SK-N-SH (cell line): ENCODE results near the gene CETP. TPM values are rescaled to one million over a fixed set of nuclear protein-coding genes. Genes with fewer than 3 reads are reported as not detected.

Experiments
- CTCF ChIA-PET: fragments of 300-600, 350-600 bp; formaldehyde crosslinking; extraction: SDS; loops from one replicate; lab custom pipeline; 2021; lab: Yijun Ruan, JAX
- POLR2A ChIA-PET: fragments of 350-600 bp; sonication (Branson Sonifier 250); formaldehyde crosslinking; extraction: SDS; loops from one replicate; lab custom pipeline; 2020; ENCODE audit warnings: antibody characterized with exemption, inconsistent platforms; lab: Yijun Ruan, JAX
- DNase-seq: peaks from one replicate; pipeline ENCODE4 v3.0.0; 2012
- H2AFZ ChIP-seq: fragments of 200-600 bp; sonication (generic); 2 replicates; pipeline ENCODE4 v1.8.1; 2016; ENCODE audit warnings: antibody characterized with exemption, mild to moderate bottlenecking, low read depth
- H3F3A ChIP-seq: fragments of 200-600 bp; sonication (generic); replicated peaks from 2 replicates; pipeline ENCODE3; 2016; ENCODE audit warnings: antibody characterized with exemption, mild to moderate bottlenecking; ENCODE audit not compliant: insufficient read depth
- H3K27ac ChIP-seq, 2 experiments: fragments of 200-500 bp in 1 of 2; fragments of 200-600 bp in 1 of 2; sonication (Bioruptor generic) in 1 of 2; sonication (generic), shearing (Covaris generic) in 1 of 2; 2 replicates each; pipeline versions ENCODE4 v1.5.1 to v1.6.1; 2014 to 2016; ENCODE audit warnings: low read depth in 2 of 2, inconsistent platforms in 1 of 2, low read length in 1 of 2, mild to moderate bottlenecking in 1 of 2, mixed read lengths in 1 of 2
- H3K27me3 ChIP-seq: fragments of 200-600 bp; sonication (generic), shearing (Covaris generic); 2 replicates; pipeline ENCODE4 v1.6.1; 2016; ENCODE audit warnings: mixed run types; ENCODE audit not compliant: insufficient read depth
- H3K36me3 ChIP-seq, 2 experiments: fragments of 200-500 bp in 1 of 2; fragments of 200-600 bp in 1 of 2; sonication (Bioruptor generic) in 1 of 2; sonication (generic) in 1 of 2; replicated peaks in 1 of 2; 2 replicates each; pipeline versions ENCODE3 to v1.5.1; 2014 to 2016; ENCODE audit warnings: low read length in 1 of 2, mild to moderate bottlenecking in 1 of 2; ENCODE audit not compliant: insufficient read depth in 2 of 2, control insufficient read depth in 1 of 2
- H3K4me1 ChIP-seq, 2 experiments: fragments of 200-500 bp in 1 of 2; fragments of 200-600 bp in 1 of 2; sonication (Bioruptor generic) in 1 of 2; sonication (generic), shearing (Covaris generic) in 1 of 2; 2 replicates each; pipeline versions ENCODE4 v1.5.1 to v1.6.1; 2014 to 2016; ENCODE audit warnings: low read depth in 1 of 2, low read length in 1 of 2, mixed run types in 1 of 2; ENCODE audit not compliant: insufficient read depth in 2 of 2, control insufficient read depth in 1 of 2
- H3K4me2 ChIP-seq: fragments of 200-600 bp; sonication (generic), shearing (Covaris generic); 2 replicates; pipeline ENCODE4 v1.6.1; 2017; ENCODE audit warnings: mixed run types
- H3K4me3 ChIP-seq, 2 experiments: fragments of 200-500 bp in 1 of 2; fragments of 200-600 bp in 1 of 2; sonication (Bioruptor generic) in 1 of 2; sonication (generic), shearing (Covaris generic) in 1 of 2; 2 replicates each; pipeline versions ENCODE4 v1.5.1 to v1.8.1; 2014 to 2016; ENCODE audit warnings: low read depth in 2 of 2, inconsistent platforms in 1 of 2, low read length in 1 of 2, mild to moderate bottlenecking in 1 of 2, mixed read lengths in 1 of 2, moderate library complexity in 1 of 2
- H3K79me2 ChIP-seq: fragments of 200-600 bp; sonication (generic); 2 replicates; pipeline ENCODE4 v1.8.1; 2017; ENCODE audit warnings: mild to moderate bottlenecking; ENCODE audit not compliant: insufficient read depth
- H3K9ac ChIP-seq: fragments of 200-600 bp; sonication (generic); 2 replicates; pipeline ENCODE4 v1.6.1; 2017; ENCODE audit warnings: mixed run types
- H3K9me2 ChIP-seq: fragments of 200-600 bp; sonication (generic); 2 replicates; pipeline ENCODE4 v1.6.1; 2017; ENCODE audit warnings: mixed run types
- H3K9me3 ChIP-seq: fragments of 200-600 bp; sonication (generic); 2 replicates; pipeline ENCODE4 v1.6.1; 2017; ENCODE audit warnings: mixed run types, mild to moderate bottlenecking, moderate library complexity
- H4K20me1 ChIP-seq: fragments of 200-600 bp; sonication (generic); 2 replicates; pipeline ENCODE4 v1.6.1; 2017; ENCODE audit warnings: mild to moderate bottlenecking, mixed run types; ENCODE audit not compliant: insufficient read depth
- CHD2 ChIP-seq: fragments of 150-350 bp; IDR thresholded peaks from 2 replicates; pipeline ENCODE4 v1.6.1; 2018; ENCODE audit warnings: low read length; ENCODE audit not compliant: partially characterized antibody
- ELF1 ChIP-seq: IDR thresholded peaks from 2 replicates; pipeline ENCODE4 v1.4.0; 2012
- EP300 ChIP-seq, 2 experiments: IDR thresholded peaks; 2 replicates each; pipeline versions ENCODE4 v1.4.0 to v1.6.1; 2012; ENCODE audit warnings: borderline replicate concordance in 1 of 2, low read depth in 1 of 2, low read length in 1 of 2
- FOSL2 ChIP-seq: IDR thresholded peaks from 2 replicates; pipeline ENCODE4 v1.4.0; 2012; ENCODE audit warnings: low read depth, mild to moderate bottlenecking, moderate library complexity, borderline replicate concordance
- GABPA ChIP-seq: IDR thresholded peaks from 2 replicates; pipeline ENCODE4 v1.4.0; 2012; ENCODE audit warnings: low read depth, mild to moderate bottlenecking
- MEF2A ChIP-seq: IDR thresholded peaks from 2 replicates; pipeline ENCODE4 v1.4.0; 2012; ENCODE audit warnings: low read depth, borderline replicate concordance
- MXI1 ChIP-seq: IDR thresholded peaks from 2 replicates; pipeline ENCODE4 v1.6.1; 2012; ENCODE audit warnings: mild to moderate bottlenecking, low read depth, low read length, improper control_type of control experiment
- NRF1 ChIP-seq: IDR thresholded peaks from 2 replicates; pipeline ENCODE4 v1.6.1; 2012; ENCODE audit warnings: low read depth, mild to moderate bottlenecking, low read length
- RFX5 ChIP-seq: IDR thresholded peaks from 2 replicates; pipeline ENCODE4 v1.6.1; 2012; ENCODE audit warnings: mild to moderate bottlenecking, improper control_type of control experiment, low read length
- SMC3 ChIP-seq: IDR thresholded peaks from 2 replicates; pipeline ENCODE4 v1.6.1; 2012; ENCODE audit warnings: low read depth, low read length, improper control_type of control experiment
- TAF1 ChIP-seq: IDR thresholded peaks from 2 replicates; pipeline ENCODE4 v1.6.1; 2012; ENCODE audit warnings: low read depth, mild to moderate bottlenecking, low read length, moderate library complexity, borderline replicate concordance
- TCF12 ChIP-seq: IDR thresholded peaks from 2 replicates; pipeline ENCODE4 v1.4.0; 2012
- TEAD4 ChIP-seq: IDR thresholded peaks from 2 replicates; pipeline ENCODE4 v1.4.0; 2012; ENCODE audit warnings: mild to moderate bottlenecking, borderline replicate concordance; ENCODE audit not compliant: insufficient read depth
- WGBS: methylation state at CpG from one replicate; pipeline ENCODE4 v1.1.6; 2017; ENCODE audit warnings: low lambda C conversion rate; 5-methylcytosine and 5-hydroxymethylcytosine counted together
- polyA plus RNA-seq, 3 experiments: library from polyadenylated mRNA; depleted of rRNA; stranded (reverse); fragments of >200 nt; gene quantifications; 2 replicates each; pipeline ENCODE4 v1.2.3, GENCODE V29; 2012
- TF ChIP-seq, protein P1 (sequence below): fragments of 150-350 bp; IDR thresholded peaks from 2 replicates; pipeline ENCODE4 v1.6.1; 2017; ENCODE audit warnings: antibody characterized with exemption, low read length, low read depth, borderline replicate concordance
- TF ChIP-seq, protein P2 (sequence below): fragments of 150-350 bp; IDR thresholded peaks from 2 replicates; pipeline ENCODE4 v1.6.1; 2016; ENCODE audit warnings: mild to moderate bottlenecking, low read depth, low read length
- TF ChIP-seq, protein P3 (sequence below): fragments of 200-600 bp; sonication (generic); IDR thresholded peaks from 2 replicates; pipeline ENCODE4 v1.6.1; 2017; ENCODE audit warnings: antibody characterized with exemption, mild to moderate bottlenecking, moderate library complexity
- TF ChIP-seq, protein P4 (sequence below): IDR thresholded peaks from 2 replicates; pipeline ENCODE4 v1.4.0; 2012; ENCODE audit warnings: low read depth
- TF ChIP-seq, protein P5 (sequence below): IDR thresholded peaks from 2 replicates; pipeline ENCODE4 v1.6.1; 2012; ENCODE audit warnings: mild to moderate bottlenecking, low read depth, low read length, moderate library complexity
- TF ChIP-seq, protein P6 (sequence below): IDR thresholded peaks from 2 replicates; pipeline ENCODE4 v1.4.0; 2012; ENCODE audit warnings: low read depth, borderline replicate concordance
- TF ChIP-seq, protein P7 (sequence below): IDR thresholded peaks from 2 replicates; pipeline ENCODE4 v1.4.0; 2012; ENCODE audit warnings: low read depth, borderline replicate concordance

CETP gene
- polyA plus RNA-seq, 1 of the 3 experiments (the other 2 are of a cell fraction): not detected

DNA sequence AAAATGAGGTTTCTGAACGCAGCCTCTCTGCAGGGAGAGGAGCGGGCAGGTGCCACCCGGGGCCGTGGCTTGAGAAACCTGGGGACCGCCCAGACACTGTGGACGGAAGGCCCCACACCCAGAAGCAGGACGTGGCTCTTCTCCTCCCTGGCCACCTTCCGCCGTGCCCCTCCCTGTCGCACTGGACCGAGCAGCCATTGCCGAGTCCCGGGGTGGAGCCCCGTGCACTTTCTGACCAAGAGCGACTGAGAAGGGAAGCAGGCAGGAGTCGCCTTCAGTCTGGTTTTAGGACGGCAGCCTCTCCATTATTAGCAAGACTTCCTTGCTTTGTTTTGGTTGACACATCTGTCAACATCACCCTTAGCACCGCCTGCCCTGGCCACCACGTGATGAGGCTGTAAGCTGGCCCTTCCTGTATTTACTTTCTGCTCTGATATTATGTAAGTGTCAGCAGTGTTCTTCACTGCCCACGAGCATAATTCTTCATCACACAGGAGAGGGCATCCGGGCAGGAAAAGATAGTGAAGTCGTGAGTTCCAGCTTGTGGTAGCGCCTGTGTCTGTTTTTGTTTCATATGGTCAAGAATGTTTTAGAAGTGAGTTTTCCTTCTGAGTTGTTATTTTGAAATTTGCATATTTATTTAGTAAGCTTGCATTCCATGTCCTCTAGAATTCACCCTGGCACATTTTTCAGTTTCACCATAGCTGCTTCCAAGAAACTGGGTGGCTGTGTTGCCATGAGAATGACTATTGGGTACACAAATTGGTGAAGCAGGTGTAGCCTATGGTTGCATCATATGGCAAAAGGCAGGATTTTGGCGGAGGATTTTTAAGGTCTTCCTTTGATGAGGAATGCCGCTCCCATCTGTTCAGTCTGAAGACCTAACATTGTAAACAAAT lies 28.8 kb upstream of the CETP start:
- peak overlapping the region; percentile 88 for H3K9ac ChIP-seq
- H3K36me3 ChIP-seq: peaks cover 33 to 36% of the 10 kb centered on the region in 2 experiments
- H3K4me1 ChIP-seq: peaks cover 18 to 32% of the 10 kb centered on the region in 2 experiments; a peak in 3 of 4 replicates
- 6% methylated on average over 23 of the region's 25 CpGs for WGBS
- H3K9me3 ChIP-seq: no peaks in the 10 kb centered on the region
- peak overlapping the region; percentile 84 to 99 for H3K4me3 ChIP-seq
- H3K9me2 ChIP-seq: no peaks in the 10 kb centered on the region
- peak; percentile 67 for DNase-seq
- no peaks in the 10 kb centered on the region for H3K27me3 ChIP-seq
- ChIA-PET CTCF (interaction anchor here (0.5 to 3.6 kb wide), 10 partner anchors 15 to 1228 kb away, joined by 3 to 21 read pairs (median 4); no protein-coding TSS in a partner anchor), POLR2A (interaction anchor here (0.7 to 5.8 kb wide), 7 partner anchors 11 to 79 kb away, joined by 3 to 43 read pairs (median 3); partner anchors contain the start of gene SLC12A3)
- H4K20me1 ChIP-seq: peaks cover 48% of the 10 kb centered on the region
- H3K79me2 ChIP-seq: peaks cover 60% of the 10 kb centered on the region
- H3K27ac ChIP-seq: peak overlapping the region; percentile 69 to 90
- peak overlapping the region; percentile 66 for H3K4me2 ChIP-seq
- H2AFZ ChIP-seq: no peak overlapping the region
- peaks cover 14% of the 10 kb centered on the region for H3F3A ChIP-seq
- TF ChIP-seq, protein P1, sequence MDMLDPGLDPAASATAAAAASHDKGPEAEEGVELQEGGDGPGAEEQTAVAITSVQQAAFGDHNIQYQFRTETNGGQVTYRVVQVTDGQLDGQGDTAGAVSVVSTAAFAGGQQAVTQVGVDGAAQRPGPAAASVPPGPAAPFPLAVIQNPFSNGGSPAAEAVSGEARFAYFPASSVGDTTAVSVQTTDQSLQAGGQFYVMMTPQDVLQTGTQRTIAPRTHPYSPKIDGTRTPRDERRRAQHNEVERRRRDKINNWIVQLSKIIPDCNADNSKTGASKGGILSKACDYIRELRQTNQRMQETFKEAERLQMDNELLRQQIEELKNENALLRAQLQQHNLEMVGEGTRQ: peak; percentile 54; the same call in 1 of the 2 replicates
- TF ChIP-seq, protein P2, sequence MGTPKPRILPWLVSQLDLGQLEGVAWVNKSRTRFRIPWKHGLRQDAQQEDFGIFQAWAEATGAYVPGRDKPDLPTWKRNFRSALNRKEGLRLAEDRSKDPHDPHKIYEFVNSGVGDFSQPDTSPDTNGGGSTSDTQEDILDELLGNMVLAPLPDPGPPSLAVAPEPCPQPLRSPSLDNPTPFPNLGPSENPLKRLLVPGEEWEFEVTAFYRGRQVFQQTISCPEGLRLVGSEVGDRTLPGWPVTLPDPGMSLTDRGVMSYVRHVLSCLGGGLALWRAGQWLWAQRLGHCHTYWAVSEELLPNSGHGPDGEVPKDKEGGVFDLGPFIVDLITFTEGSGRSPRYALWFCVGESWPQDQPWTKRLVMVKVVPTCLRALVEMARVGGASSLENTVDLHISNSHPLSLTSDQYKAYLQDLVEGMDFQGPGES: no peak
- TF ChIP-seq, protein P3, sequence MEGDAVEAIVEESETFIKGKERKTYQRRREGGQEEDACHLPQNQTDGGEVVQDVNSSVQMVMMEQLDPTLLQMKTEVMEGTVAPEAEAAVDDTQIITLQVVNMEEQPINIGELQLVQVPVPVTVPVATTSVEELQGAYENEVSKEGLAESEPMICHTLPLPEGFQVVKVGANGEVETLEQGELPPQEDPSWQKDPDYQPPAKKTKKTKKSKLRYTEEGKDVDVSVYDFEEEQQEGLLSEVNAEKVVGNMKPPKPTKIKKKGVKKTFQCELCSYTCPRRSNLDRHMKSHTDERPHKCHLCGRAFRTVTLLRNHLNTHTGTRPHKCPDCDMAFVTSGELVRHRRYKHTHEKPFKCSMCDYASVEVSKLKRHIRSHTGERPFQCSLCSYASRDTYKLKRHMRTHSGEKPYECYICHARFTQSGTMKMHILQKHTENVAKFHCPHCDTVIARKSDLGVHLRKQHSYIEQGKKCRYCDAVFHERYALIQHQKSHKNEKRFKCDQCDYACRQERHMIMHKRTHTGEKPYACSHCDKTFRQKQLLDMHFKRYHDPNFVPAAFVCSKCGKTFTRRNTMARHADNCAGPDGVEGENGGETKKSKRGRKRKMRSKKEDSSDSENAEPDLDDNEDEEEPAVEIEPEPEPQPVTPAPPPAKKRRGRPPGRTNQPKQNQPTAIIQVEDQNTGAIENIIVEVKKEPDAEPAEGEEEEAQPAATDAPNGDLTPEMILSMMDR: no peak
- TF ChIP-seq NRF1: no peak
- TF ChIP-seq, protein P4, sequence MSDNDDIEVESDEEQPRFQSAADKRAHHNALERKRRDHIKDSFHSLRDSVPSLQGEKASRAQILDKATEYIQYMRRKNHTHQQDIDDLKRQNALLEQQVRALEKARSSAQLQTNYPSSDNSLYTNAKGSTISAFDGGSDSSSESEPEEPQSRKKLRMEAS: peak; percentile 95
- TF ChIP-seq ELF1: no peak
- TF ChIP-seq, protein P5, sequence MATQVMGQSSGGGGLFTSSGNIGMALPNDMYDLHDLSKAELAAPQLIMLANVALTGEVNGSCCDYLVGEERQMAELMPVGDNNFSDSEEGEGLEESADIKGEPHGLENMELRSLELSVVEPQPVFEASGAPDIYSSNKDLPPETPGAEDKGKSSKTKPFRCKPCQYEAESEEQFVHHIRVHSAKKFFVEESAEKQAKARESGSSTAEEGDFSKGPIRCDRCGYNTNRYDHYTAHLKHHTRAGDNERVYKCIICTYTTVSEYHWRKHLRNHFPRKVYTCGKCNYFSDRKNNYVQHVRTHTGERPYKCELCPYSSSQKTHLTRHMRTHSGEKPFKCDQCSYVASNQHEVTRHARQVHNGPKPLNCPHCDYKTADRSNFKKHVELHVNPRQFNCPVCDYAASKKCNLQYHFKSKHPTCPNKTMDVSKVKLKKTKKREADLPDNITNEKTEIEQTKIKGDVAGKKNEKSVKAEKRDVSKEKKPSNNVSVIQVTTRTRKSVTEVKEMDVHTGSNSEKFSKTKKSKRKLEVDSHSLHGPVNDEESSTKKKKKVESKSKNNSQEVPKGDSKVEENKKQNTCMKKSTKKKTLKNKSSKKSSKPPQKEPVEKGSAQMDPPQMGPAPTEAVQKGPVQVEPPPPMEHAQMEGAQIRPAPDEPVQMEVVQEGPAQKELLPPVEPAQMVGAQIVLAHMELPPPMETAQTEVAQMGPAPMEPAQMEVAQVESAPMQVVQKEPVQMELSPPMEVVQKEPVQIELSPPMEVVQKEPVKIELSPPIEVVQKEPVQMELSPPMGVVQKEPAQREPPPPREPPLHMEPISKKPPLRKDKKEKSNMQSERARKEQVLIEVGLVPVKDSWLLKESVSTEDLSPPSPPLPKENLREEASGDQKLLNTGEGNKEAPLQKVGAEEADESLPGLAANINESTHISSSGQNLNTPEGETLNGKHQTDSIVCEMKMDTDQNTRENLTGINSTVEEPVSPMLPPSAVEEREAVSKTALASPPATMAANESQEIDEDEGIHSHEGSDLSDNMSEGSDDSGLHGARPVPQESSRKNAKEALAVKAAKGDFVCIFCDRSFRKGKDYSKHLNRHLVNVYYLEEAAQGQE: no peak
- TF ChIP-seq TAF1: no peak
- TF ChIP-seq, protein P6, sequence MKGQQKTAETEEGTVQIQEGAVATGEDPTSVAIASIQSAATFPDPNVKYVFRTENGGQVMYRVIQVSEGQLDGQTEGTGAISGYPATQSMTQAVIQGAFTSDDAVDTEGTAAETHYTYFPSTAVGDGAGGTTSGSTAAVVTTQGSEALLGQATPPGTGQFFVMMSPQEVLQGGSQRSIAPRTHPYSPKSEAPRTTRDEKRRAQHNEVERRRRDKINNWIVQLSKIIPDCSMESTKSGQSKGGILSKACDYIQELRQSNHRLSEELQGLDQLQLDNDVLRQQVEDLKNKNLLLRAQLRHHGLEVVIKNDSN: peak; percentile 89
- no peak for TF ChIP-seq TCF12
- TF ChIP-seq MEF2A: no peak
- no peak for TF ChIP-seq SMC3
- no peak for TF ChIP-seq RFX5
- TF ChIP-seq CHD2: no peak
- TF ChIP-seq, protein P7, sequence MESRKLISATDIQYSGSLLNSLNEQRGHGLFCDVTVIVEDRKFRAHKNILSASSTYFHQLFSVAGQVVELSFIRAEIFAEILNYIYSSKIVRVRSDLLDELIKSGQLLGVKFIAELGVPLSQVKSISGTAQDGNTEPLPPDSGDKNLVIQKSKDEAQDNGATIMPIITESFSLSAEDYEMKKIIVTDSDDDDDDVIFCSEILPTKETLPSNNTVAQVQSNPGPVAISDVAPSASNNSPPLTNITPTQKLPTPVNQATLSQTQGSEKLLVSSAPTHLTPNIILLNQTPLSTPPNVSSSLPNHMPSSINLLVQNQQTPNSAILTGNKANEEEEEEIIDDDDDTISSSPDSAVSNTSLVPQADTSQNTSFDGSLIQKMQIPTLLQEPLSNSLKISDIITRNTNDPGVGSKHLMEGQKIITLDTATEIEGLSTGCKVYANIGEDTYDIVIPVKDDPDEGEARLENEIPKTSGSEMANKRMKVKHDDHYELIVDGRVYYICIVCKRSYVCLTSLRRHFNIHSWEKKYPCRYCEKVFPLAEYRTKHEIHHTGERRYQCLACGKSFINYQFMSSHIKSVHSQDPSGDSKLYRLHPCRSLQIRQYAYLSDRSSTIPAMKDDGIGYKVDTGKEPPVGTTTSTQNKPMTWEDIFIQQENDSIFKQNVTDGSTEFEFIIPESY: no peak
- TF ChIP-seq MXI1: peak; percentile 98
- TF ChIP-seq GABPA: peak; percentile 32; the same call in 1 of the 2 replicates
- no peak for TF ChIP-seq TEAD4
- no peak for TF ChIP-seq EP300 (IDR thresholded peaks at IDR 0.05; ENCODE audit: borderline replicate concordance in 1 of 2, low read depth in 1 of 2, low read length in 1 of 2)
- no peak for TF ChIP-seq FOSL2
